ENCODE data around the gene TACC3. TPM values are rescaled to one million over a fixed set of nuclear protein-coding genes. Genes with fewer than 3 reads are reported as not detected.

Gene TACC3
- total RNA-seq, 1 experiment from 2014 or later = 156 TPM

DNA sequence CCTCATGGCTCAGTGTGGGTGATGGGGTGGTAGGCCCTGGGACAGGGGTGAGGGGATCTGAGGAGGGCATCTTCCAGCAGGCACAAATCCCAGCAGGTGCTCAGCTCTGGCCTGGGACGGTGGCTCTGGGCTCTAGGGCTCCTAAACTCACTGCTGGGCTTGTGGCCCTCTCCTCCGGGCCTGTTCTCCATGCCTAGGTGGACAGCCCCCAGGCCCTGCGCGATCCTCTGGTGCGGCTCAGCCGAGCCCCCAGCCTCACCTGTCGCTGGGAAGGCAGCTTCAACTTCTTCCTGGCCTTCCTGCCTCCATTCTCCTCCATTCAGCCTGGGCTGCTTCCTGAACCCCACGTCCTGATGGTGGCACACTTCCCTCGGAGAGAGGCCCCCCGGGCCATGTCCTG, 52.4 kb downstream of the TACC3 start:
- Mint-ChIP-seq H3K27me3 (ENCODE audit: low read depth) (peaks cover 5% of the 10 kb centered on the region), H3K4me1 (peaks cover 19 to 39% of the 10 kb centered on the region in 2 experiments), H3K4me3 (no peak overlapping the region), H3K27ac (peak overlapping the region in 1 of 3 experiments; percentile 44; a peak in 1 of 7 replicates), H3K9me3 (no peaks in the 10 kb centered on the region), H3K36me3 (ENCODE audit: insufficient read depth in 1 of 3, low read depth in 3 of 3) (no peaks in the 10 kb centered on the region)
- H3K79me1 ChIP-seq (ENCODE audit: insufficient read depth, low read depth, low read length, poor library complexity, severe bottlenecking) = no peaks in the 10 kb centered on the region
- no peak overlapping the region for H3K4me2 ChIP-seq (ENCODE audit: insufficient read depth, insufficient read length, low read length)
- no peak overlapping the region for H2AFZ ChIP-seq (ENCODE audit: low read length)
- H2BK5ac ChIP-seq (ENCODE audit: insufficient read length, low read length) = no peak overlapping the region
- no peak overlapping the region for H3K18ac ChIP-seq (ENCODE audit: insufficient read length, low read depth, low read length)
- H3K23ac ChIP-seq (ENCODE audit: insufficient read length, low read depth, low read length) = no peak overlapping the region
- TF ChIP-seq, protein P1, sequence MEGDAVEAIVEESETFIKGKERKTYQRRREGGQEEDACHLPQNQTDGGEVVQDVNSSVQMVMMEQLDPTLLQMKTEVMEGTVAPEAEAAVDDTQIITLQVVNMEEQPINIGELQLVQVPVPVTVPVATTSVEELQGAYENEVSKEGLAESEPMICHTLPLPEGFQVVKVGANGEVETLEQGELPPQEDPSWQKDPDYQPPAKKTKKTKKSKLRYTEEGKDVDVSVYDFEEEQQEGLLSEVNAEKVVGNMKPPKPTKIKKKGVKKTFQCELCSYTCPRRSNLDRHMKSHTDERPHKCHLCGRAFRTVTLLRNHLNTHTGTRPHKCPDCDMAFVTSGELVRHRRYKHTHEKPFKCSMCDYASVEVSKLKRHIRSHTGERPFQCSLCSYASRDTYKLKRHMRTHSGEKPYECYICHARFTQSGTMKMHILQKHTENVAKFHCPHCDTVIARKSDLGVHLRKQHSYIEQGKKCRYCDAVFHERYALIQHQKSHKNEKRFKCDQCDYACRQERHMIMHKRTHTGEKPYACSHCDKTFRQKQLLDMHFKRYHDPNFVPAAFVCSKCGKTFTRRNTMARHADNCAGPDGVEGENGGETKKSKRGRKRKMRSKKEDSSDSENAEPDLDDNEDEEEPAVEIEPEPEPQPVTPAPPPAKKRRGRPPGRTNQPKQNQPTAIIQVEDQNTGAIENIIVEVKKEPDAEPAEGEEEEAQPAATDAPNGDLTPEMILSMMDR (conservative IDR thresholded peaks at IDR 0.05) = no peak
- no peaks in the 10 kb centered on the region for H3K9me3 ChIP-seq (ENCODE audit: control insufficient read depth, low read depth, low read length)
- no peak overlapping the region for H2BK15ac ChIP-seq (ENCODE audit: low read depth, low read length)
- H2AK5ac ChIP-seq (ENCODE audit: insufficient read length, low read length) = no peak overlapping the region
- H2BK120ac ChIP-seq (ENCODE audit: low read depth, low read length, poor library complexity, severe bottlenecking) = no peak overlapping the region
- no peak overlapping the region for H3K9ac ChIP-seq (ENCODE audit: extremely low read depth, insufficient read length, low read length)
- no peaks in the 10 kb centered on the region for H4K20me1 ChIP-seq (ENCODE audit: control insufficient read depth, insufficient read depth, insufficient read length)
- no peak overlapping the region for H4K91ac ChIP-seq (ENCODE audit: insufficient read length, low read depth, low read length)
- no peaks in the 10 kb centered on the region for H3K27me3 ChIP-seq (ENCODE audit: insufficient read depth, low read length)
- no peak overlapping the region for H4K5ac ChIP-seq (ENCODE audit: insufficient read length, low read depth, low read length)
- peaks cover 2% of the 10 kb centered on the region; the same call in 1 of the 2 replicates for H3K4me1 ChIP-seq (ENCODE audit: insufficient read depth, low read length)
- no peak overlapping the region for H2BK20ac ChIP-seq (ENCODE audit: low read depth, low read length, poor library complexity, severe bottlenecking)
- no peak overlapping the region for H3K27ac ChIP-seq (ENCODE audit: insufficient read length, low read depth, low read length)
- H3K79me2 ChIP-seq (ENCODE audit: insufficient read depth, low read length) = no peaks in the 10 kb centered on the region
- H3K4ac ChIP-seq (ENCODE audit: low read depth, low read length) = no peak overlapping the region
- no peak for DNase-seq
- no peak overlapping the region for H3T11ph ChIP-seq (ENCODE audit: low read length)
- H3K23me2 ChIP-seq (ENCODE audit: insufficient read length, low read depth, low read length, poor library complexity, severe bottlenecking) = no peaks in the 10 kb centered on the region
- no peak overlapping the region for H4K8ac ChIP-seq (replicated peaks; ENCODE audit: insufficient read length, low read depth, low read length)
- WGBS (ENCODE audit: extremely low coverage, insufficient read length, low lambda C conversion rate) = no CpG with 5 or more reads among the region's 10 CpGs
- H3K14ac ChIP-seq (ENCODE audit: insufficient read depth, low read length) = no peak overlapping the region
- H2BK12ac ChIP-seq (ENCODE audit: insufficient read length, low read depth, low read length) = no peak overlapping the region
- H3K56ac ChIP-seq (ENCODE audit: insufficient read length, low read depth, low read length) = no peak overlapping the region
